Measurements from ENCODE around the gene ST6GAL1. TPM values are rescaled to one million over a fixed set of nuclear protein-coding genes. Genes with fewer than 3 reads are reported as not detected.

Gene ST6GAL1
- polyA plus RNA-seq, 3 donors: 19.0 to 24.4 (median 20.5) TPM

DNA sequence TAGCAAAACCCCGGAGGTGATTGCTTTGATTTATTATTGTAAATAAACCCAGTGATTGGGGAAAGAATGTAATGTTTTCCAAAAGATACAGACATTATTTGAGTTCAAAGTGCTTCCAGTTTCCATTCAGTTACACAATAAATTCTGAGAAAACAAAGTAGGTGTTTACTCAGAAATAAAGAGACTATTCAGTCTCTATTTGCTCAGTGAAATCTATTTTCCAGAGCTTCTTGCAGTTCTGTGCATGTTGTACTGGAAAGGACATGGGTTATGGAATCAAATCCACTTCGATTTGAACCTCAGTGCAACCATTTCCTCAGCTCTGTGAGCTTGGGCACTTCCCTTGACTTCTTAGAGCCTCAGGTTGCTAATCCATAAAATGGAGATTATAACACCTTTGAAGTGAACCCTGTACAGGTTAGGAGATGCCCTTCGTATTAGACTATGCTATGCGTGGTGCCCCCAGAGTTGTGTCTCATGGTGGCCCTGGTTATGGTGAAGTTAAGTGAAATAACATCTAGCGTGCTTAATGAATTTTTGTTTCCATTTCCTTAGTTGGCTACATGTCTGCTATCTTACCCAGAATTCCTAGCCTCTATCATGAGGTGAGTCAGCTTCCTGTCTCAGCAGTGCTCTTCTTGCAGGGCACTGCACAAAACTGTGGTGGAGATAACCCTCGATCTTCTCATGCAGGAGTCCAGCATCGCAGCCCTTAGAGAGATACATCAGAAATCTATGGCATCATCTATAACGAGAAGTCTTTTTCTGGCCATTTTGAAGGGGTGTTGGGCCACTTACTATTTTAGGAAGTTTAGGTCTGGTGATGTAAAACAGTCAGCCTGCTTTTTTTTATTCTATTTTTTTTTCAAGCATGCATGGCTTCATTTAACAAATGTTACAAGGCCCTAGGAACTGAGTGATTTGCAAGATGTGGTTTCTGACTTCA, 111.3 kb downstream of the ST6GAL1 start:
- H3K9ac ChIP-seq (ENCODE audit: insufficient read depth, low read length, poor library complexity, severe bottlenecking): peak overlapping the region; percentile 15
- H3K27me3 ChIP-seq (ENCODE audit: control insufficient read depth in 2 of 2, insufficient read depth in 2 of 2, low read length in 2 of 2): no peaks in the 10 kb centered on the region
- H3K4me2 ChIP-seq (replicated peaks; ENCODE audit: extremely low read depth, low read length, poor library complexity, severe bottlenecking): peak overlapping the region; percentile 39
- peak; percentile 49 to 70 (median 65) for DNase-seq
- intact Hi-C loops (cut with micrococcal nuclease): no loop called here
- peak overlapping the region; percentile 66 to 78 for H3K27ac ChIP-seq (ENCODE audit: low read depth in 1 of 2, low read length in 2 of 2)
- no peaks in the 10 kb centered on the region for H3K79me2 ChIP-seq (ENCODE audit: insufficient read depth, low read length)
- no peaks in the 10 kb centered on the region for H4K20me1 ChIP-seq (ENCODE audit: insufficient read depth, low read length)
- peak overlapping the region; percentile 46 for H2AFZ ChIP-seq (ENCODE audit: insufficient read depth, low read depth, low read length, poor library complexity, severe bottlenecking)
- H3K27me3 Mint-ChIP-seq (ENCODE audit: low read depth in 3 of 3): no peaks in the 10 kb centered on the region
- H3K36me3 ChIP-seq (replicated peaks in 1 of 2; ENCODE audit: control insufficient read depth in 1 of 2, insufficient read depth in 2 of 2, low read length in 2 of 2): peaks cover 18 to 42% of the 10 kb centered on the region in 2 donors
- H3K27ac Mint-ChIP-seq: peak overlapping the region; percentile 65 to 93 (median 83)
- no peaks in the 10 kb centered on the region for H3K9me3 ChIP-seq (replicated peaks in 1 of 2; ENCODE audit: control insufficient read depth in 1 of 2, insufficient read depth in 1 of 2, low read length in 2 of 2)
- WGBS (ENCODE audit: insufficient coverage): 66% methylated on average over 4 of the region's 8 CpGs
- peaks cover 43% of the 10 kb centered on the region for H3K4me1 Mint-ChIP-seq
- peak overlapping the region; percentile 25 to 82 for H3K4me3 Mint-ChIP-seq
- peaks cover 0 to 3% (median 0%) of the 10 kb centered on the region in 7 donors for H3K9me3 Mint-ChIP-seq
- H3K36me3 Mint-ChIP-seq: peaks cover 51 to 52% of the 10 kb centered on the region in 2 donors
- H3K4me1 ChIP-seq (ENCODE audit: control insufficient read depth in 1 of 2, insufficient read depth in 2 of 2, low read length in 2 of 2): peaks cover 39 to 47% of the 10 kb centered on the region in 2 donors
- H3K4me3 ChIP-seq (replicated peaks in 1 of 3; ENCODE audit: low read depth in 2 of 3, low read length in 3 of 3): peak overlapping the region in 1 of 3 experiments; percentile 33
- no peak for TF ChIP-seq CTCF (IDR thresholded peaks at IDR 0.05)

DNA sequence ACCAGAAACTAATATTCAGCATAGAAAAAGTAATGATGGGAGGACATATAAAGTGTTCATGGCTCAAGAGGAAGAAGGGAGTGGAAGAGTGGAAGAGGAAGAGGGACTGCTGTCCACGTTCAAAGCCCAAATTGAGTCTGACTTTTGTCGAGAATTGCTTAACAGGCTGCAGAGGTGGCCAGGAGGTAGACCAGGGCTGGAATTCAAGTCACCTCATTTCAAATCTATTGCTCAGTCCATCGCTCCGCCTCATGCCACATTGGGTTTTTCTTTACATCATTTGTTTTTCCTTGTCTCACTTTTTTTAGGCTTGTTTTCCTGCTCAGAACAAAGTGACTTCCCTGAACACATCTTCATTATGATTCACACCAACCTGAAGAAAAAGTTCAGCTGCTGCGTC, 112.0 kb downstream of the ST6GAL1 start:
- intact Hi-C loops (cut with micrococcal nuclease): no loop called here
- Histone ChIP-seq H3K27ac (ENCODE audit: low read depth in 1 of 2, low read length in 2 of 2) (peak overlapping the region; percentile 66 to 78), H3K4me2 (replicated peaks; ENCODE audit: extremely low read depth, low read length, poor library complexity, severe bottlenecking) (peak overlapping the region; percentile 39), H3K9me3 (replicated peaks in 1 of 2; ENCODE audit: control insufficient read depth in 1 of 2, insufficient read depth in 1 of 2, low read length in 2 of 2) (no peaks in the 10 kb centered on the region), H3K4me3 (replicated peaks in 1 of 3; ENCODE audit: low read depth in 2 of 3, low read length in 3 of 3) (peak overlapping the region in 1 of 3 experiments; percentile 33), H3K79me2 (ENCODE audit: insufficient read depth, low read length) (no peaks in the 10 kb centered on the region), H3K36me3 (replicated peaks in 1 of 2; ENCODE audit: control insufficient read depth in 1 of 2, insufficient read depth in 2 of 2, low read length in 2 of 2) (peaks cover 18 to 42% of the 10 kb centered on the region in 2 donors), H3K9ac (ENCODE audit: insufficient read depth, low read length, poor library complexity, severe bottlenecking) (peak overlapping the region; percentile 15), H3K27me3 (ENCODE audit: control insufficient read depth in 2 of 2, insufficient read depth in 2 of 2, low read length in 2 of 2) (no peaks in the 10 kb centered on the region), H3K4me1 (ENCODE audit: control insufficient read depth in 1 of 2, insufficient read depth in 2 of 2, low read length in 2 of 2) (peaks cover 39 to 47% of the 10 kb centered on the region in 2 donors), H4K20me1 (ENCODE audit: insufficient read depth, low read length) (no peaks in the 10 kb centered on the region), H2AFZ (ENCODE audit: insufficient read depth, low read depth, low read length, poor library complexity, severe bottlenecking) (no peak overlapping the region)
- H3K27me3 Mint-ChIP-seq (ENCODE audit: low read depth in 3 of 3): no peaks in the 10 kb centered on the region
- DNase-seq: no peak
- H3K9me3 Mint-ChIP-seq: peaks cover 0 to 3% (median 0%) of the 10 kb centered on the region in 7 donors
- 34% methylated on average over 3 of the region's 5 CpGs for WGBS (ENCODE audit: insufficient coverage)
- H3K27ac Mint-ChIP-seq: peak overlapping the region; percentile 65 to 93 (median 83)
- peaks cover 51 to 52% of the 10 kb centered on the region in 2 donors for H3K36me3 Mint-ChIP-seq
- no peak for TF ChIP-seq CTCF (IDR thresholded peaks at IDR 0.05)
- H3K4me1 Mint-ChIP-seq: peaks cover 43% of the 10 kb centered on the region
- peak overlapping the region in 1 of 2 donors; percentile 53 for H3K4me3 Mint-ChIP-seq
